Ecto neural progenitor cell (in vitro differentiated cells): ENCODE results near the gene LUC7L3.
"Not testable (repeated sequence)": the region's sequence is repeated elsewhere in the genome, so short reads cannot be mapped to it uniquely, and the experiment has no call there.

Experiments used
- DNase-seq: peaks from one replicate; pipeline ENCODE4 v3.0.0-alpha.2; 2018; ENCODE audit warnings: low spot score

The LUC7L3 gene

GRCh38 chr17:50710025-50710424 is 9.4 kb upstream of the LUC7L3 start:
- DNase-seq: no peak

- DNase-seq: no peak
Observed at GRCh38 chr17:50710650-50711049, 8.8 kb upstream of the LUC7L3 start.

GRCh38 chr17:50712641-50713040 is 6.8 kb upstream of the LUC7L3 start:
- DNase-seq: no peak

GRCh38 chr17:50715471-50715870 is 3.9 kb upstream of the LUC7L3 start:
- DNase-seq: no peak

DNA sequence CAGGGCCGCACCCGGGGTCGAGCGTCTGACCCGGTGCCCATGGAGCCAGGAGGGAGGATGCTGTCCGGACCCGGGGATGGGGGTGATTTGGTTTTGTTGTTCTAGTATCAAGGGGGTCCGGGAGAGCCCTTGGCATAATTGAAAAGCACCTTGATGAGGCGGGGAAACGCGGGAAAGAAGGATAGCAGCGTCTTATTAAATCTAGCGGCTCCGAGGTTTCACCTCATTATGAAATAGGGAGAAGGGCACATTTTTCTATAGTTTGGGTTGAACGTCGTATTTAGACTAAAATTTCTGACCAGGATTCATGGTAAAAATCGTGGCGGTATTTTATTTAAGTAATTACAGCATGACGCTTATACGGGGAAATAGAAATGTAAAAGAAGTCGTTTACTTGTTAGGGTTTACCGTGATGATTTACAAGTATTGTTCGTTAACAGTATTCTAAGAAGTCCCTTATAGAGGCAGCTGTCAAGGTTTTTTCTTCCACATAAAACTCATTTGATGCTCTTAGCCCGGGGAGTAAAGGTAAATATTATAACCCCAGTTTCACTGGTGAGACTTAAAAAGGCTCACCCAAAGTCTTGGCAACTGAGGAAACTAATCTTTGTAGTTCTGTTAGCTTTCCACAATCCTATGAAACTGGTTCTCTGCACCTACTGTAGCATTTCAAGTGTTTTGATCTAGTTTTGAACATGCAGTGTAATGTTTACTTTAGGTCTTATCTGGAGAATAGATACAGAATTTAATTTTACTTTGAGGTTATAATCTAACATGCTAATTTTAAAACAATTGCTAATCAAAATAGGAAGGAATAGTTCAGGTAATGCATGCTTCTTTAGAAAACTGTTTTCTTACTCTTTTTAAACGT is 756 bp downstream of the LUC7L3 start:
- DNase-seq: no peak

DNA sequence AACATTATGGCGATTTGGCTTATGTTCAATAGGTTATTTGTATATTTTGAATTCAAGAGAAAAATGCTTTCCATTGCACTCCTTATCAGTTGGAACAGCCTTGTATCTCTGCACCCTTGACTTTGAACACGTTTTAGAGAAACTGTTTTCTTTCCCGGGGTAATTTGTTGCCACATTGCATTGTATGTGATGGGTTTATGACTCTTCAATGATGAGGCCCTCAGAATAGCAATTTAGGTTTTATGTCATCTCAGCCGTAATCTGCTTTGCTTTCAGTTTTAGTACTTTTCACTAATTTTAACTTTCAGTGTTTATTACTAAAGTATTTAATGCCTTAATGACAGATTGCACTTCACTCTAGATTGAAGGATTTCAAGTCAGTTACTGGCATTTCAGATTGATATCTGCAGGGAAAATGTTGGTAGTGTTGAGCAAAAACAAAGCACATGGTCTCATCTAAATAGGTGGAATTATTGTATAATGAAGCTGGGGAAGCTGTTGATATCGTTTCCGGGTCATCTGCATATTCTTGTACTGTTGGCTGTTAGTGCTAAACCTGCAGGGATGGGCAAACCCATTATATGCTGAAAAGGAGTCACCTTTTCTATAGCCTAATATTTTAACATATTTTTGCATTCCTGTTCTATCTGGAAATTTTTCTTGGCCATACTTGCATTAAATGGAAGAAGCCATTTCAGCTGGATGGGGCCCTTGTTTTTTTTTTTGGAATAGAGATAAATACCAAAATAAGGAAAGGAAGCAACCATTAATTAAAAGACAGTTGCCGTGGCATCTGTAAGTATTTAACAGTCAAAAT is 2.0 kb downstream of the LUC7L3 start:
- DNase-seq: no peak

- DNase-seq: no peak
Observed at GRCh38 chr17:50722746-50723145, 3.3 kb downstream of the LUC7L3 start.

DNA sequence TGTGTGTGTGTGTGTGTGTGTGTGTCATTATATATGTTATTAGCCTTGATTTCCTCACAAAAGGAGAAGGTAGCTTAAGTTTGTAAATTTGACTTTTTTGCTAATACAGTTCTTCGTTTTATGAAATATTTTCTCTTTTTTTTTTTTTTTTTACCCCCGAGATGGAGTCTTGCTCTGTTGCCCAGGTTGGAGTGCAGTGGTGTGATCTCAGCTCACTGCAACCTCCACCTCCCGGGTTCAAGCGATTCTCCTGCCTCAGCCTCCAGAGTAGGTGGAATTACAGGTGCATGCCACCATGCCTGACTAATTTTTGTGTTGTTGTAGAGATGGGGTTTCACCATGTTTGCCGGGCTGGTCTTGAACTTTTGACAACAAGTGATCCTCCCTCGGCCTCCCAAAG is 5.2 kb downstream of the LUC7L3 start:
- not testable (repeated sequence) for DNase-seq

DNA sequence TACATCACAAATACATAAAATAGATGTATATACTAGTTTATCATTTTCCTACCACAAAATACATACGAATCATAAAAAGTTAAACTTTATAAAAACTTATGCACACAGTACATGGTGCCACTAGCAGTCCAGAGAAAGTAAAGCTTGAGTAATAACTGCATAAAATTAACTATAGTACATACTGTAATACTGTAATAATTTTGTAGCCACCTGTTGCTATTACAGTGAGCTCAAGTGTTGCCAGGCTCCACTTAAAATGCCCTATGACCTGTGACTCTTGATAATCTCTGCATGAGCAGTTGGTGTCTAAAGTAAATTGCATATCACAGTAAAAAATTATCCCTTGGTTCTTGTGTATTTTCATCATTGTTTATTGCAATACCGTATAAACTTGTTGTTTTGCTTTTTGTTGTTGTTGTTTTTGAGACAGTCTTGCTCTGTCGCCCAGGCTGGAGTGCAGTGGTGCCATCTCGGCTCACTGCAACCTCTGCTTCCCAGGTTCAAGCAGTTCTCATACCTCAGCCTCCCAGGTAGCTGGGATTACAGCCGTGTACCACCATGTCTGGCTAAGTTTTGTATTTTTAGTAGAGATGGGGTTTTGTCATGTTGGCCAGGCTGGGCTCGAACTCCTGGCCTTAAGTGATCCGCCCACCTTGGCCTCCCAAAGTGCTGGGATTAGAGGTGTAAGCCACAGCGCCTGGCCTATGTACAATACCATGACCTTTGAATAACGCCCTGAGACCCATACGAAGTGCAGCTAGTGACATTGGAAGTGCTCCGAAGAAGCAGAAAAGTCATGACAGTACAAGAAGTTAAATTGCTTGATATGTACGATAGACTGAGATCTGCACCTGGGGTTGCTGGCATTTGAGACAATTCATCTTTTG is 6.6 kb downstream of the LUC7L3 start:
- no peak for DNase-seq

- no peak for DNase-seq
Observed at GRCh38 chr17:50728112-50728429, 8.7 kb downstream of the LUC7L3 start.

- no peak for DNase-seq
Observed at GRCh38 chr17:50728881-50729765, 9.7 kb downstream of the LUC7L3 start.

- DNase-seq: no peak
Observed at GRCh38 chr17:50731575-50732460, 12.4 kb downstream of the LUC7L3 start.

DNA sequence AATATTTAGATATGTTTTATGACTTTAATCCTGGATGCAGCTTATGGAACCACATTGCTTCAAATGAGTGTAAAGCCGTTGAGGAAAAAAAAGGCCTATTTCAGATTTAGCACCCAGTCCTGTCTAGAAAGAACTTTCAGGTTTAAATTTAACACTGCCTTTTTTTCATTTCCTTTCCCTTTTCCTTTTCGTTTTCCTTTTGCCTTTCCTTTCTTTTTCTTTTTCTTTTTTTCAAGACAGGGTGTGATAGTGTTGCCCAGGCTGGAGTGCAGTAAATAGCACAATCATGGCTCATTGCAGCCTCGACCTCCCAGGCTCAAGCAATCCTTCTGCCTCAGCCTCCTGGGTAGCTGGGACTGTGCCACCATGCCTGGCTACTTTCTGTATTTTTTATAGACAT is 15.9 kb downstream of the LUC7L3 start:
- DNase-seq: no peak

- no peak for DNase-seq
Observed at GRCh38 chr17:50737118-50737698, 17.8 kb downstream of the LUC7L3 start.

GRCh38 chr17:50739098-50739497 is 19.7 kb downstream of the LUC7L3 start:
- no peak for DNase-seq

DNA sequence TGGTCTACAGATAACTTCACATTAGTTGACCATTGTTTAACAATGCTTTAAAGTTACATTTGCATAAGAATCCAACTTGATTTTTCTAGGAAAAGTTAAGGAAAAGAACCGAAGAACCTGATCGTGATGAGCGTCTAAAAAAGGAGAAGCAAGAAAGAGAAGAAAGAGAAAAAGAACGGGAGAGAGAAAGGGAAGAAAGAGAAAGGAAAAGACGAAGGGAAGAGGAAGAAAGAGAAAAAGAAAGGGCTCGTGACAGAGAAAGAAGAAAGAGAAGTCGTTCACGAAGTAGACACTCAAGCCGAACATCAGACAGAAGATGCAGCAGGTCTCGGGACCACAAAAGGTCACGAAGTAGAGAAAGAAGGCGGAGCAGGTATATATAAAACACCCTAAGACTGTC is 26.2 kb downstream of the LUC7L3 start:
- DNase-seq: no peak

GRCh38 chr17:50749245-50749644 is 29.8 kb downstream of the LUC7L3 start:
- no peak for DNase-seq

DNA sequence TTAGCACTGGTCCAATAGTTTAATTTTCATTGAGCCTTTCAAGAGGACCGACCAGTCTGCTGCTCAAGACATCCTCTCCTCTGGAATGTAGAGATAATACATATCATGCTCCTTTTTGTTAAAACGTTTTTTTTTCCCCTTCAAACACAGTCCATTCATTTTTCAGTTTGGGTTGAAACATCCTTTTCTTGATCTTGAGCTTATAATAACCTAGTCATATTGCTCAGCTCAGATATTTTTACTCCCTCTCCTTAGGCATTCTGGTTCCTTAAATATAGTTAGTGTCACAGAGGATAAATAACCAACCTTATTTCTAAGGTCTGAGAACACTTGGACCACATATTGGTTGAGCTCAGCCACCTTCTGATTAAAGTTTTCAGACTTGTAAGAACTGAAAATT is 35.1 kb downstream of the LUC7L3 start:
- DNase-seq: no peak

DNA sequence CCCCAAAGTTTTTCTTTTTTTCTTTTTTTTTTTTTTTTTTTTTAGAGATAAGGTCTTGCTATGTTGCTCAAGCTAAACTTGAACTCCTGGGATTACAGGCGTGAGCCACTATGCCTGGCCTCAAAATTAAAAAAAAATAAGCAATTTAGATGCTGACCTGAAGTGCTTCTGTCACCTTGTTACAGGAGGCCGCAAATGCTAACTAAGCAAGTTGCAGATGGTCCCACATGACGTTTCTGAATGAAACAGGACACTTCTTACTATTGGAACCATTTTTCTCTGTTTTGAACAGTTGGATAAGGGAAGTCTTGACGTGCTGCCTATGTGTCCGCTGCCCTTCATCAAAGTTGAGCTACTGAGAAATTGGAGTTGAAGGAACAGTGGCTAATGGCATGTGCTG is 39.1 kb downstream of the LUC7L3 start:
- no peak for DNase-seq

DNA sequence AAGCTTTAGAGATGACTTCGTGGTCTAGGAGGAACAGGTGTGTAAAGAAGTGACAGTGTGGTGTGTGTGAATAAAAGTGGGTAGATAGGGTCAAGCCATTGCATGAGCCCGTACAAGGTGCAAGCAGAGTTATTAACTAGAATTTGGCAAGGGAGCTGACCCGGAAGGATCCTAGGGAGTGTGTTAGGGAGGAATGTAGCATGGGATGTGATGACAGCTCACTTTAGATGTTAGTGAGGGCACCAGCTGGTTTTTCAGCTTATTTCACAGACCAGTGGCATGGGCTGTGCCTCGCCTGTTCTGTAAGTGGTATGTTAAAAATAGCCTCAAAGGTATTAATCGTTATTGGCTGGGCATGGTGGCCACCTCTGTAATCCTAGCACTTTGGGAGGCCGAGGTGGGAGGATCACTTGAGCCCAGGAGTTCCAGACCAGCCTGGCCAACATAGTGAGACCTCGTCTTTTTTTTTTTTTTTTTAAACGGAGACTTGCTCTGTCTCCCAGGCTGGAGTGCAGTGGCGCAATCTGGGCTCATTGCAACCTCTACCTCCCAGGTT is 39.7 kb downstream of the LUC7L3 start:
- no peak for DNase-seq
